Neural cell (in vitro differentiated cells): Measurements from ENCODE around the gene DNAH6. TPM values are rescaled to one million over a fixed set of nuclear protein-coding genes. Genes with fewer than 3 reads are reported as not detected.
A peak's percentile ranks its signal among the peaks of the same experiment; 100 is the strongest.

Experiments used
- H2AFZ ChIP-seq: fragments of 200-600, 300-800 bp; sonication (generic), shearing (Covaris generic); 2 replicates; pipeline ENCODE4 v1.6.0; 2014; ENCODE audit warnings: low read depth, mild to moderate bottlenecking, antibody characterized with exemption, low read length, moderate library complexity
- H3F3A ChIP-seq: fragments of 200-600 bp; shearing (Covaris generic); 2 replicates; pipeline ENCODE4 v1.6.1; 2016; ENCODE audit warnings: mild to moderate bottlenecking, moderate library complexity, mixed read lengths, antibody characterized with exemption, low read length; ENCODE audit not compliant: insufficient read depth, poor library complexity, severe bottlenecking
- H3K27ac ChIP-seq: fragments of 200-600, 300-800 bp; sonication (generic), shearing (Covaris generic); 2 replicates; pipeline ENCODE4 v1.5.1; 2014; ENCODE audit warnings: mild to moderate bottlenecking, low read length, moderate library complexity
- H3K27me3 ChIP-seq: fragments of 300-800, 200-600 bp; sonication (generic), shearing (Covaris generic); 2 replicates; pipeline ENCODE4 v1.6.0; 2014; ENCODE audit warnings: mild to moderate bottlenecking, low read depth, low read length, moderate library complexity; ENCODE audit not compliant: insufficient read depth
- H3K36me3 ChIP-seq: fragments of 300-800, 200-600 bp; sonication (generic), shearing (Covaris generic); 2 replicates; pipeline ENCODE4 v1.5.1; 2014; ENCODE audit warnings: mild to moderate bottlenecking, antibody characterized with exemption, low read length, moderate library complexity; ENCODE audit not compliant: insufficient read depth
- H3K4me2 ChIP-seq: fragments of 300-800, 200-600 bp; sonication (generic), shearing (Covaris generic); 2 replicates; pipeline ENCODE4 v1.6.0; 2014; ENCODE audit warnings: mild to moderate bottlenecking, low read length
- H3K4me3 ChIP-seq: fragments of 300-800, 200-600 bp; sonication (generic), shearing (Covaris generic); 2 replicates; pipeline ENCODE4 v1.5.1; 2014; ENCODE audit warnings: mild to moderate bottlenecking, low read length, moderate library complexity
- H3K79me2 ChIP-seq: fragments of 200-600 bp; shearing (Covaris generic); replicated peaks from 2 replicates; pipeline ENCODE4 v1.6.0; 2014; ENCODE audit warnings: mild to moderate bottlenecking, low read length, moderate library complexity; ENCODE audit not compliant: insufficient read depth
- H3K9ac ChIP-seq: fragments of 300-800, 200-600 bp; sonication (generic), shearing (Covaris generic); 2 replicates; pipeline ENCODE4 v1.6.1; 2016; ENCODE audit warnings: mild to moderate bottlenecking, low read length, mixed read lengths
- H3K9me2 ChIP-seq: fragments of 200-600 bp; shearing (Covaris generic); 2 replicates; pipeline ENCODE4 v1.6.1; 2016; ENCODE audit warnings: mild to moderate bottlenecking, low read length, mixed read lengths; ENCODE audit not compliant: insufficient read depth
- H3K9me3 ChIP-seq: fragments of 200-600, 300-800 bp; sonication (generic), shearing (Covaris generic); 2 replicates; pipeline ENCODE4 v1.6.1; 2016; ENCODE audit warnings: mild to moderate bottlenecking, mixed run types, low read length, moderate library complexity, mixed read lengths
- H4K20me1 ChIP-seq: fragments of 200-600 bp; shearing (Covaris generic); 2 replicates; pipeline ENCODE4 v1.6.1; 2016; ENCODE audit warnings: mild to moderate bottlenecking, mixed run types; ENCODE audit not compliant: insufficient read depth
- CTCF ChIP-seq: fragments of 450-650 bp; IDR thresholded peaks from 2 replicates; pipeline ENCODE4 v1.5.1; 2014; ENCODE audit warnings: antibody characterized with exemption, mild to moderate bottlenecking, moderate library complexity; ENCODE audit not compliant: poor library complexity, severe bottlenecking
- EP300 ChIP-seq: fragments of 450-650 bp; conservative IDR thresholded peaks from 2 replicates; pipeline ENCODE4 v1.6.1; 2014; ENCODE audit warnings: antibody characterized with exemption, mild to moderate bottlenecking, moderate library complexity; ENCODE audit not compliant: poor library complexity, severe bottlenecking
- EZH2 ChIP-seq: fragments of 200-600, 300-800 bp; shearing (Covaris generic), sonication (generic); IDR thresholded peaks from 2 replicates; pipeline ENCODE4 v1.6.1; 2014; ENCODE audit warnings: antibody characterized with exemption, low read length, borderline replicate concordance, mild to moderate bottlenecking; ENCODE audit not compliant: insufficient read depth, poor library complexity, severe bottlenecking
- MXI1 ChIP-seq: fragments of 450-650 bp; conservative IDR thresholded peaks from 2 replicates; pipeline ENCODE4 v1.6.1; 2014; ENCODE audit warnings: antibody characterized with exemption, mild to moderate bottlenecking; ENCODE audit not compliant: poor library complexity, severe bottlenecking
- POLR2AphosphoS5 ChIP-seq: IDR thresholded peaks from 2 replicates; pipeline ENCODE4 v1.6.1; 2012
- RAD21 ChIP-seq: fragments of 450-650 bp; conservative IDR thresholded peaks from 2 replicates; pipeline ENCODE4 v1.6.1; 2014; ENCODE audit warnings: antibody characterized with exemption, mild to moderate bottlenecking, moderate library complexity
- REST ChIP-seq: IDR thresholded peaks from 2 replicates; pipeline ENCODE4 v1.6.1; 2012; ENCODE audit warnings: borderline replicate concordance
- SMC3 ChIP-seq: fragments of 450-650 bp; conservative IDR thresholded peaks from 2 replicates; pipeline ENCODE4 v1.6.1; 2014; ENCODE audit warnings: antibody characterized with exemption, mild to moderate bottlenecking, moderate library complexity; ENCODE audit not compliant: poor library complexity
- TAF1 ChIP-seq: IDR thresholded peaks from 2 replicates; pipeline ENCODE4 v1.6.1; 2012; ENCODE audit warnings: low read depth
- polyA plus RNA-seq: library from polyadenylated mRNA; depleted of rRNA; stranded (reverse); fragments of >200 nt; gene quantifications from 2 replicates; pipeline ENCODE4 v1.2.3, GENCODE V29; 2014

DNAH6 gene
- polyA plus RNA-seq, 1 donor from 2014 or later = 2.1 TPM

GRCh38 chr2:84539729-84540128, 23.4 kb downstream of the DNAH6 start:
- H3K79me2 ChIP-seq = no peaks in the 10 kb centered on the region

GRCh38 chr2:84545005-84545404, 28.7 kb downstream of the DNAH6 start:
- no peaks in the 10 kb centered on the region for H3K27me3 ChIP-seq
- H3K36me3 ChIP-seq = no peaks in the 10 kb centered on the region
- H3K4me2 ChIP-seq = no peak overlapping the region
- no peak overlapping the region for H3K27ac ChIP-seq
- no peaks in the 10 kb centered on the region for H3F3A ChIP-seq
- H3K9me3 ChIP-seq = no peaks in the 10 kb centered on the region
- H3K79me2 ChIP-seq = no peaks in the 10 kb centered on the region
- no peak overlapping the region for H3K4me3 ChIP-seq
- H3K9ac ChIP-seq = no peak overlapping the region
- no peaks in the 10 kb centered on the region for H3K9me2 ChIP-seq
- H2AFZ ChIP-seq = no peak overlapping the region
- no peaks in the 10 kb centered on the region for H4K20me1 ChIP-seq
- TF ChIP-seq SMC3 (no peak), EZH2 (no peak), TAF1 (no peak), MXI1 (no peak), CTCF (no peak), REST (no peak), POLR2AphosphoS5 (peak; percentile 87)

More at GRCh38 chr2:84539729-84540128, 23.4 kb downstream of the DNAH6 start:
- H3K36me3 ChIP-seq = no peaks in the 10 kb centered on the region
- no peaks in the 10 kb centered on the region for H3K27me3 ChIP-seq
- no peak overlapping the region for H3K4me2 ChIP-seq
- H2AFZ ChIP-seq = no peak overlapping the region
- H3F3A ChIP-seq = no peaks in the 10 kb centered on the region
- no peaks in the 10 kb centered on the region for H3K9me2 ChIP-seq
- TF ChIP-seq REST (no peak), EZH2 (no peak), SMC3 (no peak), RAD21 (no peak), POLR2AphosphoS5 (no peak), EP300 (no peak), CTCF (no peak), MXI1 (no peak)
- no peak overlapping the region for H3K9ac ChIP-seq
- H3K4me3 ChIP-seq = no peak overlapping the region
- H3K27ac ChIP-seq = no peak overlapping the region
- H3K9me3 ChIP-seq = no peaks in the 10 kb centered on the region
- no peaks in the 10 kb centered on the region for H4K20me1 ChIP-seq
